GM12878 (cell line): ENCODE data around the gene ZMYM5. TPM values are rescaled to one million over a fixed set of nuclear protein-coding genes. Genes with fewer than 3 reads are reported as not detected.
A peak's percentile ranks its signal among the peaks of the same experiment; 100 is the strongest.

Source experiments
- BHLHE40 ChIP-seq, 2 experiments: fragments of 450-650 bp in 1 of 2; IDR thresholded peaks; 2 replicates each; pipeline ENCODE4 v1.6.1; 2011 to 2017; ENCODE audit warnings: low read depth in 2 of 2, borderline replicate concordance in 1 of 2, improper control_type of control experiment in 1 of 2, low read length in 1 of 2, mild to moderate bottlenecking in 1 of 2
- BRCA1 ChIP-seq: IDR thresholded peaks from 2 replicates; pipeline ENCODE4 v1.6.1; 2011; ENCODE audit warnings: low read depth, low read length, improper control_type of control experiment
- CBX3 ChIP-seq: fragments of 200-600 bp; sonication (generic); IDR thresholded peaks from 2 replicates; pipeline ENCODE4 v1.6.1; 2016; ENCODE audit warnings: low read depth, borderline replicate concordance
- CBX5 ChIP-seq: sonication (generic); IDR thresholded peaks from 2 replicates; pipeline ENCODE4 v1.6.1; 2016; ENCODE audit warnings: low read depth, moderate library complexity, mild to moderate bottlenecking, inconsistent platforms
- JUND ChIP-seq: IDR thresholded peaks from 2 replicates; pipeline ENCODE4 v1.6.1; 2012; ENCODE audit warnings: low read depth, mild to moderate bottlenecking, low read length, improper control_type of control experiment, moderate library complexity
- MAX ChIP-seq: IDR thresholded peaks from 2 replicates; pipeline ENCODE4 v1.6.1; 2012; ENCODE audit warnings: low read depth, low read length, improper control_type of control experiment
- NBN ChIP-seq: fragments of 450-650 bp; IDR thresholded peaks from 2 replicates; pipeline ENCODE4 v1.6.1; 2016
- SUPT20H ChIP-seq: IDR thresholded peaks from 2 replicates; pipeline ENCODE4 v1.6.1; 2011; ENCODE audit warnings: low read depth, mild to moderate bottlenecking, low read length, moderate library complexity, borderline replicate concordance; ENCODE audit not compliant: control insufficient read depth
- TCF3 ChIP-seq: IDR thresholded peaks from 2 replicates; pipeline ENCODE4 v1.6.1; 2012; ENCODE audit warnings: low read depth, mild to moderate bottlenecking, low read length, borderline replicate concordance; ENCODE audit not compliant: insufficient read depth
- ZNF274 ChIP-seq: IDR thresholded peaks from one replicate; pipeline ENCODE4 v1.8.0; 2011; ENCODE audit not compliant: insufficient read length, insufficient read depth
- ZNF592 ChIP-seq: fragments of 450-650 bp; IDR thresholded peaks from 2 replicates; pipeline ENCODE4 v1.6.1; 2017; ENCODE audit warnings: mild to moderate bottlenecking, moderate library complexity
- ZNF687 ChIP-seq: fragments of 450-650 bp; IDR thresholded peaks from 2 replicates; pipeline ENCODE4 v1.6.1; 2017; ENCODE audit warnings: mild to moderate bottlenecking, moderate library complexity
- polyA plus RNA-seq, 11 experiments: library from polyadenylated mRNA; depleted of rRNA in 4 of 11; unstranded in 6 of 11; stranded (reverse) in 5 of 11; fragments of >200 nt; fragmentation: Nextera tagmentation in 4 of 11; fragmentation: Illumina TruSeq in 1 of 11; extraction: Ambion mirVana in 4 of 11; extraction: Trizol in 1 of 11; gene quantifications; 1 replicate in 1 of 11; 2 replicates in 10 of 11; pipeline versions ENCODE4 v1.2.1 to v1.2.3, GENCODE V29; 2011 to 2016; ENCODE audit warnings: inconsistent platforms in 2 of 11, missing spikeins in 2 of 11, low read depth in 1 of 11
- total RNA-seq, 4 experiments: library from RNA; depleted of rRNA in 3 of 4; stranded (reverse); fragments of >200 nt in 3 of 4; fragmentation: Illumina TruSeq in 1 of 4; extraction: Trizol in 1 of 4; gene quantifications; 2 replicates each; pipeline versions ENCODE4 v1.2.1 to v1.2.3, GENCODE V29; 2013 to 2021
- TF ChIP-seq, protein P1 (sequence below): fragments of 450-650 bp; conservative IDR thresholded peaks from 2 replicates; pipeline ENCODE4 v1.6.1; 2017; ENCODE audit warnings: mild to moderate bottlenecking, moderate library complexity
- TF ChIP-seq, protein P2 (sequence below): fragments of 450-650 bp; formaldehyde crosslinking; IDR thresholded peaks from 2 replicates; pipeline ENCODE4 v1.4.0; 2022; ENCODE audit warnings: mild to moderate bottlenecking, moderate library complexity

ZMYM5 gene
- total and polyA plus RNA-seq, 10 of the 15 experiments (the other 5 are each of a cell fraction or from before 2014, with no cell fraction given), result 7.1 to 13.7 (median 10.6) TPM

- TF ChIP-seq ZNF592 (no peak), MAX (no peak), ZNF274 (no peak), CBX5 (no peak), CBX3 (no peak), TCF3 (0 out of 2 replicates have a peak, but pooled peaks have one; percentile 13), BHLHE40 (IDR thresholded peaks at IDR 0.05; ENCODE audit: borderline replicate concordance in 1 of 2, low read depth in 2 of 2, low read length in 1 of 2) (peak in 1 of 2 experiments; percentile 40; a peak in 2 of 4 replicates), SUPT20H (no peak), ZNF687 (no peak), BRCA1 (no peak), JUND (no peak), NBN (no peak)
- TF ChIP-seq, protein P1, sequence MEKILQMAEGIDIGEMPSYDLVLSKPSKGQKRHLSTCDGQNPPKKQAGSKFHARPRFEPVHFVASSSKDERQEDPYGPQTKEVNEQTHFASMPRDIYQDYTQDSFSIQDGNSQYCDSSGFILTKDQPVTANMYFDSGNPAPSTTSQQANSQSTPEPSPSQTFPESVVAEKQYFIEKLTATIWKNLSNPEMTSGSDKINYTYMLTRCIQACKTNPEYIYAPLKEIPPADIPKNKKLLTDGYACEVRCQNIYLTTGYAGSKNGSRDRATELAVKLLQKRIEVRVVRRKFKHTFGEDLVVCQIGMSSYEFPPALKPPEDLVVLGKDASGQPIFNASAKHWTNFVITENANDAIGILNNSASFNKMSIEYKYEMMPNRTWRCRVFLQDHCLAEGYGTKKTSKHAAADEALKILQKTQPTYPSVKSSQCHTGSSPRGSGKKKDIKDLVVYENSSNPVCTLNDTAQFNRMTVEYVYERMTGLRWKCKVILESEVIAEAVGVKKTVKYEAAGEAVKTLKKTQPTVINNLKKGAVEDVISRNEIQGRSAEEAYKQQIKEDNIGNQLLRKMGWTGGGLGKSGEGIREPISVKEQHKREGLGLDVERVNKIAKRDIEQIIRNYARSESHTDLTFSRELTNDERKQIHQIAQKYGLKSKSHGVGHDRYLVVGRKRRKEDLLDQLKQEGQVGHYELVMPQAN, result peak; percentile 60
- TF ChIP-seq, protein P2, sequence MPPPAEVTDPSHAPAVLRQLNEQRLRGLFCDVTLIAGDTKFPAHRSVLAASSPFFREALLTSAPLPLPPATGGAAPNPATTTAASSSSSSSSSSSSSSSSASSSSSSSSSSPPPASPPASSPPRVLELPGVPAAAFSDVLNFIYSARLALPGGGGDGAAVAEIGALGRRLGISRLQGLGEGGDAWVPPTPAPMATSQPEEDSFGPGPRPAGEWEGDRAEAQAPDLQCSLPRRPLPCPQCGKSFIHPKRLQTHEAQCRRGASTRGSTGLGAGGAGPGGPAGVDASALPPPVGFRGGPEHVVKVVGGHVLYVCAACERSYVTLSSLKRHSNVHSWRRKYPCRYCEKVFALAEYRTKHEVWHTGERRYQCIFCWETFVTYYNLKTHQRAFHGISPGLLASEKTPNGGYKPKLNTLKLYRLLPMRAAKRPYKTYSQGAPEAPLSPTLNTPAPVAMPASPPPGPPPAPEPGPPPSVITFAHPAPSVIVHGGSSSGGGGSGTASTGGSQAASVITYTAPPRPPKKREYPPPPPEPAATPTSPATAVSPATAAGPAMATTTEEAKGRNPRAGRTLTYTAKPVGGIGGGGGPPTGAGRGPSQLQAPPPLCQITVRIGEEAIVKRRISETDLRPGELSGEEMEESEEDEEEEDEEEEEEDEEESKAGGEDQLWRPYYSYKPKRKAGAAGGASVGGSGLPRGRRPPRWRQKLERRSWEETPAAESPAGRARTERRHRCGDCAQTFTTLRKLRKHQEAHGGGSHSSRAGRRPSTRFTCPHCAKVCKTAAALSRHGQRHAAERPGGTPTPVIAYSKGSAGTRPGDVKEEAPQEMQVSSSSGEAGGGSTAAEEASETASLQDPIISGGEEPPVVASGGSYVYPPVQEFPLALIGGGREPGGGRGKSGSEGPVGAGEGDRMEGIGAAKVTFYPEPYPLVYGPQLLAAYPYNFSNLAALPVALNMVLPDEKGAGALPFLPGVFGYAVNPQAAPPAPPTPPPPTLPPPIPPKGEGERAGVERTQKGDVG, result no peak
These were observed 81.3 kb downstream of the ZMYM5 start (continued) for GRCh38 chr13:19782049-19782726.
